Neutrophil (primary cell): Measurements from ENCODE around the gene TMEM198.
A peak's percentile ranks its signal among the peaks of the same experiment; 100 is the strongest.

Experiments used
- H3K27ac ChIP-seq: fragments of 200-600 bp; sonication (generic); 2 replicates; pipeline ENCODE4 v1.5.1; 2016; ENCODE audit warnings: mild to moderate bottlenecking, moderate library complexity
- H3K27me3 ChIP-seq: fragments of 200-600 bp; sonication (generic); 2 replicates; pipeline ENCODE4 v1.6.0; 2016; ENCODE audit warnings: mild to moderate bottlenecking
- H3K36me3 ChIP-seq: fragments of 200-600 bp; sonication (generic); 2 replicates; pipeline ENCODE4 v1.5.1; 2017
- H3K4me1 ChIP-seq, 2 experiments: fragments of 200-600 bp in 1 of 2; sonication (generic) in 1 of 2; 1 replicate in 1 of 2; 2 replicates in 1 of 2; pipeline versions ENCODE4 v1.5.1 to v1.6.1; 2013 to 2016; ENCODE audit warnings: low read depth in 1 of 2, low read length in 1 of 2, mild to moderate bottlenecking in 1 of 2, moderate library complexity in 1 of 2; ENCODE audit not compliant: control insufficient read depth in 1 of 2, insufficient read depth in 1 of 2
- H3K4me3 ChIP-seq, 2 experiments: fragments of 200-600 bp in 1 of 2; sonication (generic) in 1 of 2; 1 replicate in 1 of 2; 2 replicates in 1 of 2; pipeline ENCODE4 v1.5.1; 2013 to 2016; ENCODE audit warnings: low read depth in 1 of 2, low read length in 1 of 2, mild to moderate bottlenecking in 1 of 2, moderate library complexity in 1 of 2
- H3K9me3 ChIP-seq: fragments of 200-600 bp; sonication (generic); 2 replicates; pipeline ENCODE4 v1.5.1; 2016
- CTCF ChIP-seq: fragments of 200-600 bp; sonication (generic); IDR thresholded peaks from 2 replicates; pipeline ENCODE4 v1.5.1; 2016; ENCODE audit warnings: antibody characterized with exemption

TMEM198 gene

GRCh38 chr2:219496825-219497494 is 46.9 kb upstream of the TMEM198 start:
- H3K27ac ChIP-seq = no peak overlapping the region
- no peak for TF ChIP-seq CTCF
- H3K4me1 ChIP-seq = peaks cover 27 to 32% of the 10 kb centered on the region in 2 experiments
- peak overlapping the region; percentile 86 to 88 for H3K4me3 ChIP-seq
- peaks cover 58% of the 10 kb centered on the region for H3K27me3 ChIP-seq
- H3K36me3 ChIP-seq = peaks cover 2% of the 10 kb centered on the region
- H3K9me3 ChIP-seq = no peaks in the 10 kb centered on the region

- TF ChIP-seq CTCF = no peak
- Histone ChIP-seq H3K4me3 (peak overlapping the region; percentile 86 to 88), H3K27ac (peak overlapping the region; percentile 83), H3K9me3 (no peaks in the 10 kb centered on the region), H3K36me3 (peaks cover 7% of the 10 kb centered on the region), H3K4me1 (peaks cover 27 to 32% of the 10 kb centered on the region in 2 experiments), H3K27me3 (peaks cover 51% of the 10 kb centered on the region)
Measured at GRCh38 chr2:219497495-219498279, 46.1 kb upstream of the TMEM198 start.

- H3K27me3 ChIP-seq = peaks cover 43% of the 10 kb centered on the region
- H3K36me3 ChIP-seq = peaks cover 11% of the 10 kb centered on the region
- no peak for TF ChIP-seq CTCF
Measured at GRCh38 chr2:219498280-219499057, 45.4 kb upstream of the TMEM198 start, which contains the start of gene GMPPA. Gene GMPPA, plus strand, starts transcription at chr2:219498891. Its CDS starts 1,085 bp downstream, at chr2:219499976.

GRCh38 chr2:219499058-219499307 is 44.8 kb upstream of the TMEM198 start:
- no peak for TF ChIP-seq CTCF
- peak overlapping the region; percentile 83 for H3K27ac ChIP-seq

More at GRCh38 chr2:219498280-219499057, 45.4 kb upstream of the TMEM198 start, which contains the start of gene GMPPA:
- H3K27ac ChIP-seq = peak within 1 kb of the TSS; percentile 83
- peaks cover 27 to 32% of the 10 kb centered on the region in 2 experiments for H3K4me1 ChIP-seq
- H3K9me3 ChIP-seq = no peaks in the 10 kb centered on the region
- peak within 1 kb of the TSS; percentile 86 to 88 for H3K4me3 ChIP-seq

GRCh38 chr2:219499555-219499954 is 44.3 kb upstream of the TMEM198 start:
- Histone ChIP-seq H3K27ac (peak overlapping the region; percentile 83), H3K4me3 (peak overlapping the region in 1 of 2 experiments; percentile 86), H3K27me3 (peaks cover 32% of the 10 kb centered on the region), H3K9me3 (no peaks in the 10 kb centered on the region), H3K4me1 (peaks cover 27 to 32% of the 10 kb centered on the region in 2 experiments), H3K36me3 (peaks cover 22% of the 10 kb centered on the region)
- no peak for TF ChIP-seq CTCF

More at GRCh38 chr2:219499058-219499307, 44.8 kb upstream of the TMEM198 start:
- no peaks in the 10 kb centered on the region for H3K9me3 ChIP-seq
- peaks cover 27 to 32% of the 10 kb centered on the region in 2 experiments for H3K4me1 ChIP-seq
- peak overlapping the region; percentile 86 to 88 for H3K4me3 ChIP-seq
- H3K27me3 ChIP-seq = peaks cover 38% of the 10 kb centered on the region
- H3K36me3 ChIP-seq = peaks cover 16% of the 10 kb centered on the region
